Gastroesophageal sphincter (tissue), 4 donors: ENCODE data around the gene AIF1. TPM values are rescaled to one million over a fixed set of nuclear protein-coding genes. Genes with fewer than 3 reads are reported as not detected.

Experiments
- ATAC-seq: fragments of 150-250 bp; one replicate; pipeline ENCODE4 v1.9.1; 2016; ENCODE audit warnings: mild to moderate bottlenecking, moderate library complexity
- H3K27ac ChIP-seq, 4 donors: fragments of 200-600 bp; sonication (generic) in 3 of 4; 1 replicate in 3 of 4; 2 replicates in 1 of 4; pipeline ENCODE4 v1.5.1; 2016 to 2019
- H3K27me3 ChIP-seq: fragments of 200-600 bp; sonication (generic); one replicate; pipeline ENCODE4 v1.5.1; 2019
- H3K36me3 ChIP-seq, 2 donors: fragments of 200-600 bp; sonication (generic); one replicate each; pipeline ENCODE4 v1.5.1; 2019; ENCODE audit warnings: control low read depth in 1 of 2
- H3K4me1 ChIP-seq, 3 donors: fragments of 200-600 bp; sonication (generic); 1 replicate in 2 of 3; 2 replicates in 1 of 3; pipeline ENCODE4 v1.5.1; 2016 to 2019; ENCODE audit warnings: control low read depth in 2 of 3
- H3K4me3 ChIP-seq, 2 donors: fragments of 200-600 bp; sonication (generic); one replicate each; pipeline ENCODE4 v1.5.1; 2019; ENCODE audit warnings: mild to moderate bottlenecking in 1 of 2, moderate library complexity in 1 of 2
- H3K9me3 ChIP-seq, 3 donors: fragments of 200-600 bp; sonication (generic); one replicate each; pipeline ENCODE4 v1.5.1; 2017 to 2019; ENCODE audit warnings: control low read depth in 2 of 3
- EP300 ChIP-seq: sonication (generic); formaldehyde crosslinking; IDR thresholded peaks from one replicate; pipeline ENCODE4 v1.6.1; 2017; ENCODE audit warnings: antibody characterized with exemption, mild to moderate bottlenecking
- POLR2A ChIP-seq, 2 donors: fragments of 450-650 bp; IDR thresholded peaks; one replicate each; pipeline ENCODE4 v1.6.1; 2017; ENCODE audit warnings: antibody characterized with exemption in 2 of 2, mild to moderate bottlenecking in 2 of 2, moderate library complexity in 1 of 2
- POLR2AphosphoS5 ChIP-seq: sonication (generic); formaldehyde crosslinking; IDR thresholded peaks from one replicate; pipeline ENCODE4 v1.6.1; 2017; ENCODE audit warnings: antibody characterized with exemption
- WGBS, 2 donors: methylation state at CpG; one replicate each; pipeline ENCODE4 v1.1.5; 2018; ENCODE audit warnings: low coverage in 1 of 2; 5-methylcytosine and 5-hydroxymethylcytosine counted together
- total RNA-seq, 4 donors: library from RNA; depleted of rRNA; stranded (reverse); fragments of >200 nt; gene quantifications; one replicate each; pipeline ENCODE4 v1.1.0, GENCODE V29; 2016
- TF ChIP-seq, protein P1 (sequence below), 4 experiments: fragments of 200-600 bp in 2 of 4; fragments of 450-650 bp in 2 of 4; sonication (generic) in 1 of 4; IDR thresholded peaks; one replicate each; pipeline ENCODE4 v1.5.1; 2017 to 2019; ENCODE audit warnings: antibody characterized with exemption in 4 of 4, mild to moderate bottlenecking in 2 of 4, moderate library complexity in 2 of 4

AIF1 gene
- total RNA-seq = 10 to 100 TPM in 3 of 4 donors, 1 to 10 TPM in 1; 5.6 to 46.4 (median 21.3) TPM

DNA sequence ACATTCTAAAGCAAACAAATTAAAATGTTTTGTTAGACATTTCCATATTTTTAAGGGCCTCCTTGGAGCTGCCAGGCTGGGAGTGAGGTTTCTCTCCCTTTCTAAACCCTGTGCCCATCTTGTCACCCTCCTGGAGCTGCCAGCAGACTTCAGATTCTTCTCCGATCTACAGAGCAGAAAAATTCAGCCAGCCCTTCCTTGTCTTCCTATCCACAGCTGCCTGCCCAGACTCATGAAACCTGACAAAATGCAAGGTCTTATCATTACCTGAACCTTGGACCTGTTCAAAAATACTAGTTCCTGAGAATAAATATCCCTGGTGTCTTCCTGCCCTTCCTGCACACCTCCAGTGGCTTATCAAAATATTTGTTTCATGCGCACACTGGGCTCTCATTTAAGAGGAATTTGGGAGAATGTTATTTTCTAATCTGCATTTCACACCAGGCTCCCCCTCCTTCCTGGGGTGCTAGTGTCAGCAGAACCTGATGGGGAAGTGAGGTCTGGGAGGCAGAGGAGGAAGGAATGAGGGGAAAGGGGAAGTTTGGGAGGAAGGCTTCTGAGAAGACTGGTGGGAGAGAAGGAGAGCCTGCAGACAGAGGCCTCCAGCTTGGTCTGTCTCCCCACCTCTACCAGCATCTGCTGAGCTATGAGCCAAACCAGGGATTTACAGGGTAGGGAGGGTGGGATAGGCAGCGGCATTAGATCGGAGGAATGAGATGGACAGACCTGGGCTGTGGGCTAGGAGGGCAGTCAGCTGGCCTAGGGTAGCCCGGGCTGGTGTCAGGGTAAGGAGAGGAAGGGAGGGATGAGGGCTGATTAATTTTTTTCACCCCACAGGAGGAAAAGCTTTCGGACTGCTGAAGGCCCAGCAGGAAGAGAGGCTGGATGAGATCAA lies at the start of gene AIF1:
Gene AIF1 (plus strand): TSS at position 551 of the 895 bp plus-strand sequence. CDS start 96 bp downstream, at position 647.
- Histone ChIP-seq H3K4me3 (peak within 1 kb of the TSS in 1 of 2 donors; percentile 28), H3K9me3 (no peaks in the 10 kb centered on the region), H3K27ac (peak within 1 kb of the TSS in 1 of 4 donors; percentile 44), H3K4me1 (peaks cover 0 to 4% (median 0%) of the 10 kb centered on the region in 3 donors), H3K27me3 (no peaks in the 10 kb centered on the region), H3K36me3 (no peaks in the 10 kb centered on the region)
- WGBS, 2 donors = 51 to 63% methylated on average over 3 to 5 of the region's 6 CpGs
- no peak for ATAC-seq
- TF ChIP-seq, protein P1, sequence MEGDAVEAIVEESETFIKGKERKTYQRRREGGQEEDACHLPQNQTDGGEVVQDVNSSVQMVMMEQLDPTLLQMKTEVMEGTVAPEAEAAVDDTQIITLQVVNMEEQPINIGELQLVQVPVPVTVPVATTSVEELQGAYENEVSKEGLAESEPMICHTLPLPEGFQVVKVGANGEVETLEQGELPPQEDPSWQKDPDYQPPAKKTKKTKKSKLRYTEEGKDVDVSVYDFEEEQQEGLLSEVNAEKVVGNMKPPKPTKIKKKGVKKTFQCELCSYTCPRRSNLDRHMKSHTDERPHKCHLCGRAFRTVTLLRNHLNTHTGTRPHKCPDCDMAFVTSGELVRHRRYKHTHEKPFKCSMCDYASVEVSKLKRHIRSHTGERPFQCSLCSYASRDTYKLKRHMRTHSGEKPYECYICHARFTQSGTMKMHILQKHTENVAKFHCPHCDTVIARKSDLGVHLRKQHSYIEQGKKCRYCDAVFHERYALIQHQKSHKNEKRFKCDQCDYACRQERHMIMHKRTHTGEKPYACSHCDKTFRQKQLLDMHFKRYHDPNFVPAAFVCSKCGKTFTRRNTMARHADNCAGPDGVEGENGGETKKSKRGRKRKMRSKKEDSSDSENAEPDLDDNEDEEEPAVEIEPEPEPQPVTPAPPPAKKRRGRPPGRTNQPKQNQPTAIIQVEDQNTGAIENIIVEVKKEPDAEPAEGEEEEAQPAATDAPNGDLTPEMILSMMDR (IDR thresholded peaks at IDR 0.05) = no peak
- TF ChIP-seq POLR2AphosphoS5 (no peak), POLR2A (IDR thresholded peaks at IDR 0.05) (no peak), EP300 (no peak)

DNA sequence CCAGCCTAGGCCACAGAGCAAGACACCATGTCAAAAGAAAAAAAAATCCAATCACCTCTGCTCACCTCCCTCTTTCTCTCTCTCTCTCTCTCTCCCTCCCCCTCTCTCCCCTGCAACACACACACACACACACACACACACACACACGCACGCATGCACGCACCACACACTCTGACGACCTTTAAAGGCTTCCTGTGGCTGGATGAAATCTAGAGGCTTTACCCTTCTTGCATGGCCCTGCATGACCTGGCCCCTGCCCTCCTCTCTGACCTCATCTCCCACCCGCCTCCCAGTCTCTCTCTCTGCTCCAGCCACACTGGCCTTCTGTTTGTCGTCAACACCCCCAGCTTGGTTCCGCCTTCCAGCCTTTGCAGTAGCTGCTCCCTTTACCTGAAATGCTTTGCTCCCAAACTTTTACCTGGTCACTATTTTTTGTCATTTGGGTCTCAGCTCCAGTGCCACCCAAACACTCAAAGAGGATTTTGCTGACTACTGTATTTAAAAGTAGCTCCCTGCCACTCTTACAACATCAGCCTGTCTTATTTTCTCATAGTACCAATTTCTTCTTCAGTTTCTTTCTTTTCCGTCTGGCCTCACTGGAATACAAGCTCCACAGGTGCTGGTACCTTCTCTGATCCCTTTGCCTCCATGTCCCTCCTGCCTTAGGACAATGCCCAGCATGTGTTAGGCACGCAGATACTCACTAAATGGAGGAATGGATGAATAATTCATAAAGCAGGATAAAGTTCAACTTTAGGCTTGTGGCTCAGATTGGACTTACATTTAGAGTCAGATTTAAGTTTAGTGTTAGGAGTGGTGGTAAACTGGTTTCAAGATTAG lies 47.3 kb upstream of the AIF1 start:
- Histone ChIP-seq H3K4me3 (no peak overlapping the region), H3K4me1 (no peaks in the 10 kb centered on the region), H3K9me3 (no peaks in the 10 kb centered on the region), H3K36me3 (no peaks in the 10 kb centered on the region), H3K27me3 (peaks cover 50% of the 10 kb centered on the region), H3K27ac (no peak overlapping the region)
- ATAC-seq = no peak
- TF ChIP-seq EP300 (no peak), POLR2A (IDR thresholded peaks at IDR 0.05) (no peak), POLR2AphosphoS5 (no peak)
- TF ChIP-seq, protein P1 (IDR thresholded peaks at IDR 0.05) = no peak
- WGBS, 2 donors = 31 to 35% methylated on average over 6 to 7 of the region's 9 CpGs

DNA sequence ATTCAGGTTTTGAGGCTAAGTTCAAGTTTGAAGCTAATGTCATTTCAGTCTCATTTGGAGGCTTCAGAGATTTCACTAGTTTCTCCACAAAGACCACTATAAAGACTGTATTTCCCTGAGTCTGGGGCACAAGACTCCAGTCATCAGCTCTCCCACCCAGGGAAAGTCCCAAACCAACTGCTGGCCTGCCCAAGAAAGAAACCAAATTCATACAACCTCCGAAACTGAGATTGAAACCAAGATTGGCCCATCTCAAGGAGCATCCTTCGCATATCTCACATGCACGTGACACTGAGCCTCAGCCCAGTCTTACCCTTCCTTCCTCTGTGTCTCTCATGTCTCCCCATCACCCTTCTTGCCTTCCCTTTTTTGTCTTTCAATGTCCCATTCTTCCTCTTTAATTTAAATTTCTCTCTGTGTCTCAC lies 46.5 kb upstream of the AIF1 start:
- no peaks in the 10 kb centered on the region for H3K9me3 ChIP-seq
- no peak for TF ChIP-seq EP300
- TF ChIP-seq, protein P1 (IDR thresholded peaks at IDR 0.05) = no peak
- TF ChIP-seq POLR2AphosphoS5 = no peak
- no peak for TF ChIP-seq POLR2A (IDR thresholded peaks at IDR 0.05)
- 71 to 77% methylated on average over 3 of the region's 3 CpGs for WGBS, 2 donors
- no peaks in the 10 kb centered on the region for H3K36me3 ChIP-seq
- no peak overlapping the region for H3K4me3 ChIP-seq
- peaks cover 55% of the 10 kb centered on the region for H3K27me3 ChIP-seq
- no peak overlapping the region for H3K27ac ChIP-seq
- no peaks in the 10 kb centered on the region for H3K4me1 ChIP-seq
- ATAC-seq = no peak

DNA sequence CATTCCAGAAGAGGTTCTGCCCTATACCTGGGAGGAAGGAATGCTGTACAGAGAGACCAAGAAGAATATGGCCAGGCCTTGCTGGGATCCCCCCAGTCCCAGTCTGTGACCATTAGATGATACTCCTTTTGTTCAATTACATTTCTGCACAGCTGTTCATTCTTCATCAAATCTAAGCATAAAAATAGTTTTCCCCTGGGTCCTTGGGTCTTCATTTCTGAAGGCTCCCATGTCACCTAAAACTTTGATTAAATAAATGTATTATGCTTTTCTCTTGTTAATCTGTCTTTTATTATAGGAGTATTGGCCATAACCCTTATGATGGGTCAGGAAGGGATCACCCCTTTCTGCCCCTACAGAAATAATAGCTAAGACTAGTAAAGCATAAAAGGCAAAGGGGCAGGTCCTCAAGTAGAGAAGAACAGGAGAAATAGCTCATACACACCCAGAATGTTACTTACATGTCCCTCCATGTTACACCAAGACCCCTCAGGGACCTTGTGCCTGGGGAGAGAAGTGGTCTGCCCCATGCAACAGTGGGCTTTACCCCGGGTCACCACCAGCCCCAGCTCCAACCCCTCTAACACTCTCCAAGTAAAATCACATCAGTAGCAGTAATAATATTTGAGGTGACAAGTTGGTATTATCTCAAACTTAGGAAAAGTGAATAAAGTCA lies 45.0 kb upstream of the AIF1 start:
- H3K27me3 ChIP-seq = peaks cover 55% of the 10 kb centered on the region
- no peak for ATAC-seq
- no peak overlapping the region for H3K4me3 ChIP-seq
- no peak overlapping the region for H3K27ac ChIP-seq
- WGBS, 2 donors = 50 to 83% methylated on average over 1 of the region's 1 CpG
- H3K9me3 ChIP-seq = no peaks in the 10 kb centered on the region
- H3K36me3 ChIP-seq = no peaks in the 10 kb centered on the region
- TF ChIP-seq POLR2AphosphoS5 = no peak
- TF ChIP-seq POLR2A (IDR thresholded peaks at IDR 0.05) = no peak
- TF ChIP-seq EP300 = no peak
- TF ChIP-seq, protein P1 (IDR thresholded peaks at IDR 0.05) = no peak
- no peaks in the 10 kb centered on the region for H3K4me1 ChIP-seq
